ENCODE measurements around the gene SAG. TPM values are rescaled to one million over a fixed set of nuclear protein-coding genes. Genes with fewer than 3 reads are reported as not detected.

The SAG gene
- total RNA-seq, 3 donors from 2014 or later: 0.63 TPM; not detected in 2

DNA sequence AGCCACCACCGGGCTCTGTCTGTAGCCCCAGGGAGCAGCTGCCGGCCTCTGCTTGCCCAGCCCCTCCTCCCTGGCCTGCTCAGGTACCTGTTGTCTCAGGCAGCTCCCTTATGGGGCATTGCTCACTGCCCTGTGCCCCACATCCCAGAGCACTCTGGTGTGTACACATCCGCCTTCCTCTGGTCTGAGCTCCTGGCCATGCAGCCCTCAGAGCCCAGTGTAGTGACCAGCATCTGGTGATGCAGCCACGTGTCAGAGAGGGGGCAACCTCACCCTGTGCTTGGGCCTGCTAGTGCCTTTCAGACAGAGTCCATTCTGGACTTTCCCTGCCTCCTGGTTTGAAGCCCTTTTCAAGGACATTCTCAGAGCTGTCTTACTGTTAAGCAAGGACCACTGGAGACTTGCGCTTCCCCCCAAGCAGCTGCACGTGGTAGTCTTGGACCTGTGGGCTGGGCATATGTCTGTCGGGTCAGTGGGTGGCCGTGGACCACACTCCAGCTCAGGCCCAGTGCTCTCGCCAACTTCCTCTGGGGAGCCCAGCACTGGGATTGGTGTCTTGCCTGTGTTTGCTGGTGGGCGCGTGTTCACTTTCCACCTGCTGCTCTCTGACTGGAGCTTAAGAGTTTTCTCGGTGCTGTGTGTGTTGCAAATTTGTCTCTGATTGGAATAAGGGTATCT is 77.3 kb downstream of the SAG start:
- intact Hi-C loops (cut with DNase I, micrococcal nuclease): no loop called here
- H3K9me3 ChIP-seq: no peaks in the 10 kb centered on the region
- TF ChIP-seq, protein P1, sequence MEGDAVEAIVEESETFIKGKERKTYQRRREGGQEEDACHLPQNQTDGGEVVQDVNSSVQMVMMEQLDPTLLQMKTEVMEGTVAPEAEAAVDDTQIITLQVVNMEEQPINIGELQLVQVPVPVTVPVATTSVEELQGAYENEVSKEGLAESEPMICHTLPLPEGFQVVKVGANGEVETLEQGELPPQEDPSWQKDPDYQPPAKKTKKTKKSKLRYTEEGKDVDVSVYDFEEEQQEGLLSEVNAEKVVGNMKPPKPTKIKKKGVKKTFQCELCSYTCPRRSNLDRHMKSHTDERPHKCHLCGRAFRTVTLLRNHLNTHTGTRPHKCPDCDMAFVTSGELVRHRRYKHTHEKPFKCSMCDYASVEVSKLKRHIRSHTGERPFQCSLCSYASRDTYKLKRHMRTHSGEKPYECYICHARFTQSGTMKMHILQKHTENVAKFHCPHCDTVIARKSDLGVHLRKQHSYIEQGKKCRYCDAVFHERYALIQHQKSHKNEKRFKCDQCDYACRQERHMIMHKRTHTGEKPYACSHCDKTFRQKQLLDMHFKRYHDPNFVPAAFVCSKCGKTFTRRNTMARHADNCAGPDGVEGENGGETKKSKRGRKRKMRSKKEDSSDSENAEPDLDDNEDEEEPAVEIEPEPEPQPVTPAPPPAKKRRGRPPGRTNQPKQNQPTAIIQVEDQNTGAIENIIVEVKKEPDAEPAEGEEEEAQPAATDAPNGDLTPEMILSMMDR (IDR thresholded peaks at IDR 0.05): no peak
- H3K4me1 ChIP-seq (ENCODE audit: low read depth): peaks cover 18% of the 10 kb centered on the region
- no peaks in the 10 kb centered on the region for H3K36me3 ChIP-seq (ENCODE audit: low read depth)
- DNase-seq (no peak), ATAC-seq (no peak)
- H3K4me3 ChIP-seq: no peak overlapping the region

DNA sequence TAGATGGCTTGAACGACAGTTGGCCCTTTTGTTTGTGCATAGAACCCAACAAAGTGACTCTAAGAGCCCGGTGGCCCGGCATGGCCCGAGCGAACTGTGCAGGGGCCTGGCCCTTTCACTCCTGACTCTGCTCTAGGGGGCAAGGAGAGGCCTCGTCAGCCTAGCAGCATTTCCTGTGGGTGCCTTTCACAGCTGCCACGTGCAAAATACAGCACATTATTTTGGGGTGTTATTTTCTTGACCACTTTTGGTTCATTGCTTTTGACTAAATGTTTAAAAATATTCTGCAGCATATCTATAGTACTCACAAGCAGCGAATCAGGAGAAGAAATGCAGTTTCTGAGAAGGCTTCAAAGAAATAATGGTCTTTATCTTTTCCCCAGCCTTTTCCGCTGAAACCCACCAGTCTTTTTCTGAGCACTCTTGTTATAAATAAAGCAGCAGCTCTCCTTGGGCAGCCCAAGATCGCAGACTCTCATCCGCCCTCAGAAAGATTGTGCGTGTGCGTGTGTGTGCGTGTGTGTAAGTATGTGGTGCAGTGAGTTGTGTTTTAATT is 78.0 kb downstream of the SAG start:
- no peak for DNase-seq
- Histone ChIP-seq H3K4me1 (ENCODE audit: low read depth) (peaks cover 18% of the 10 kb centered on the region), H3K36me3 (ENCODE audit: low read depth) (no peaks in the 10 kb centered on the region), H3K4me3 (no peak overlapping the region), H3K9me3 (no peaks in the 10 kb centered on the region)
- intact Hi-C loops (cut with DNase I, micrococcal nuclease): no loop called here
- peak; percentile 43 for ATAC-seq
- TF ChIP-seq, protein P1 (IDR thresholded peaks at IDR 0.05): no peak

DNA sequence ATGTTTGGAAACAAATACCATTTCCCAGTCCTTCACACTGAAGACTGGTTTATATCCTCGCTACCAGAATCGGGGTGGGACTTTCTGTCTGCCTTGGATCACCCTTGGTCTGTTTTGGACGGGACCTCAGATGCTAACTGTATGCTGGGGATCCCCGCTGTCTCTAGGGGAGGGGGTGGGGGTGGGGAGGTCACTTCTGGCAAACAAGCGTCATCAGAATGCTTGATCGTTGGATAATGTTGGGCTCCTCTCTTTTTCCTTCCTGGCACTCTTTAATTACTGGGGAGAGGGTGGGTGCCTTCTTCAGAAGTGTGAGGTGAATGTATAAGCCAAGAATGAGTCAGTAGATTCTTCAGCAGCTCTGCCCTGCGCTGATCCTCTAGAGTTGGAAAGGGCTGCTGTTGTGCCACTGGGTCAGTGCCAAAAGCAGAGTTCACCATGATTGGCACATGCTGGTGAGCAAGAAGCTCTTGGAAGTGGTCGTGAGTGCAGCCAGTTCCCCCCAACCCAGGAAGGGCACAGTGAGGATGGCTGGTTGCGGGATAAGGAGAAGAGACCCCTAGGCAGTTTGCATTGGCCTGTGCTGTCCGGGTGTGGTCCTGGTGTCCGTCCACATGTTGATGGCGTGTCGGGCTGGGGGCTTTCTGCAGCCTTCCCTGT is 78.9 kb downstream of the SAG start:
- intact Hi-C loops (cut with DNase I, micrococcal nuclease): no loop called here
- DNase-seq: no peak
- TF ChIP-seq, protein P1 (IDR thresholded peaks at IDR 0.05): no peak
- peak; percentile 26 for ATAC-seq
- Histone ChIP-seq H3K4me1 (ENCODE audit: low read depth) (peaks cover 18% of the 10 kb centered on the region), H3K9me3 (no peaks in the 10 kb centered on the region), H3K4me3 (no peak overlapping the region), H3K36me3 (ENCODE audit: low read depth) (no peaks in the 10 kb centered on the region)

GRCh38 chr2:233387225-233387624 is 79.6 kb downstream of the SAG start:
- intact Hi-C loops (cut with DNase I, micrococcal nuclease): no loop called here
- ATAC-seq: no peak
- H3K4me1 ChIP-seq (ENCODE audit: low read depth): peaks cover 18% of the 10 kb centered on the region

DNA sequence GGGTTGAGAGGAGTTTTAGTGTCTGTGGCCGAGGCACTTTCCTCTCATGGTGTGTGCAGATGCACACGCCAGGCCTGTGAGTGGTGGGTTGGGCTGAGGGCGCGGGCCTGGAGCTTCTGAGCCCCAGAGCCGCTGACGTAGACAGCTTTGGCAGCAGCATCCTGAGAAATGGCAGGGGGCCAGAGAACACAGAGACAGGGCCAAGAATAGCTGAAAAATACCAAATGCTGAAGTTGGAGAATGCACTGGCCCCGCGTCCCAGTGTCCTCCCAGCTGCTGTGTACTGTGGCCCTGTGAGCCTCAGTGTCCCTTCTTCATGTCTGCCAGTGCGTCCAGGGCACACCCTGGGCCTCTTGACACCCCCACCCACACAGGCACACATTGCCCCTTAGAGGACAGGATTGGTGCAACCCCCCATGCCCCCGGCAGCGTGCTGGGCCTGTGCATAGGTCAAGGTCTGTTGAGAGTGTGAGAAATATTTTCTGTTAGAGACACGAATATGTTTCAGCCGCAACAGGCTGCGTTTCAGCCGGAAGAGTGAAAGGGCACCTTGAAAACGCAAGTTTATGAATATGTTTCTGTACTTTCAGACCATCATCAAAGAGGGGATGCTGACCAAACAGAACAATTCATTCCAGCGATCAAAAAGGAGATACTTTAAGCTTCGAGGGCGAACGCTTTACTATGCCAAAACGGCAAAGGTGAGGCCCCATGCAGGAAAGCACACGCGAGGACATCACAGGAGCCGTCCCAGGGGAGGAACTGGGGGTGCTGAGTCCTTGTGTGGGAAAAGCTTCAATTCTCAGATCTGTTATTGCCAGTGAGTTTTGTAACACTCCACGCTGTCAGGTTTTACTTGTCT is 80.3 kb downstream of the SAG start:
- peaks cover 18% of the 10 kb centered on the region for H3K4me1 ChIP-seq (ENCODE audit: low read depth)
- intact Hi-C loops (cut with DNase I, micrococcal nuclease): no loop called here
- no peaks in the 10 kb centered on the region for H3K36me3 ChIP-seq (ENCODE audit: low read depth)
- peak; percentile 68 for ATAC-seq
- no peak overlapping the region for H3K4me3 ChIP-seq
- no peaks in the 10 kb centered on the region for H3K9me3 ChIP-seq
- TF ChIP-seq, protein P1 (IDR thresholded peaks at IDR 0.05): no peak
- DNase-seq: peak; percentile 69 to 72 (median 69)

More at GRCh38 chr2:233387225-233387624, 79.6 kb downstream of the SAG start:
- Histone ChIP-seq H3K9me3 (no peaks in the 10 kb centered on the region), H3K36me3 (ENCODE audit: low read depth) (no peaks in the 10 kb centered on the region), H3K4me3 (no peak overlapping the region)
- TF ChIP-seq, protein P1 (IDR thresholded peaks at IDR 0.05): no peak
- no peak for DNase-seq

Data from mucosa of descending colon (tissue), 3 donors.